Neuron (in vitro differentiated cells): ENCODE measurements around the gene ACMSD.

Experiments
- H2AFZ ChIP-seq: one replicate; pipeline ENCODE4 v1.6.1; 2013; ENCODE audit warnings: low read depth, mild to moderate bottlenecking, inconsistent platforms, low read length, moderate library complexity
- H3K27me3 ChIP-seq: one replicate; pipeline ENCODE4 v1.6.1; 2013; ENCODE audit warnings: low read length; ENCODE audit not compliant: insufficient read depth
- H3K36me3 ChIP-seq: one replicate; pipeline ENCODE4 v1.6.1; 2013; ENCODE audit warnings: low read length; ENCODE audit not compliant: insufficient read depth
- H3K4me1 ChIP-seq: one replicate; pipeline ENCODE4 v1.6.1; 2013; ENCODE audit warnings: low read length; ENCODE audit not compliant: insufficient read depth
- H3K4me3 ChIP-seq: 2 replicates; pipeline ENCODE4 v1.5.1; 2013; ENCODE audit warnings: mild to moderate bottlenecking, low read length, moderate library complexity
- H3K9me3 ChIP-seq: one replicate; pipeline ENCODE4 v1.6.1; 2013; ENCODE audit warnings: low read length

Gene ACMSD

GRCh38 chr2:134919341-134920210, 81.2 kb downstream of the ACMSD start:
- peak overlapping the region; percentile 29 for H2AFZ ChIP-seq
- peaks cover 7% of the 10 kb centered on the region for H3K36me3 ChIP-seq
- no peaks in the 10 kb centered on the region for H3K27me3 ChIP-seq
- H3K4me3 ChIP-seq, result peak overlapping the region; percentile 85
- H3K9me3 ChIP-seq, result no peaks in the 10 kb centered on the region
- peaks cover 20% of the 10 kb centered on the region for H3K4me1 ChIP-seq

- Histone ChIP-seq H3K9me3 (no peaks in the 10 kb centered on the region), H2AFZ (no peak overlapping the region), H3K36me3 (peaks cover 23% of the 10 kb centered on the region), H3K27me3 (no peaks in the 10 kb centered on the region), H3K4me3 (no peak overlapping the region), H3K4me1 (peaks cover 20% of the 10 kb centered on the region)
Observed at GRCh38 chr2:134924912-134925311, 86.5 kb downstream of the ACMSD start.

GRCh38 chr2:134926231-134926931, 88.0 kb downstream of the ACMSD start:
- H3K9me3 ChIP-seq, result no peaks in the 10 kb centered on the region
- peaks cover 8% of the 10 kb centered on the region for H3K4me1 ChIP-seq
- no peak overlapping the region for H2AFZ ChIP-seq
- no peak overlapping the region for H3K4me3 ChIP-seq
- H3K27me3 ChIP-seq, result no peaks in the 10 kb centered on the region
- peaks cover 32% of the 10 kb centered on the region for H3K36me3 ChIP-seq

- peaks cover 38% of the 10 kb centered on the region for H3K36me3 ChIP-seq
Observed at GRCh38 chr2:134927195-134927594, 88.8 kb downstream of the ACMSD start.

GRCh38 chr2:134932864-134933526, 94.6 kb downstream of the ACMSD start:
- H2AFZ ChIP-seq, result no peak overlapping the region

More at GRCh38 chr2:134927195-134927594, 88.8 kb downstream of the ACMSD start:
- peaks cover under 1% of the 10 kb centered on the region for H3K4me1 ChIP-seq
- H3K9me3 ChIP-seq, result no peaks in the 10 kb centered on the region
- no peak overlapping the region for H3K4me3 ChIP-seq
- H3K27me3 ChIP-seq, result no peaks in the 10 kb centered on the region
- H2AFZ ChIP-seq, result no peak overlapping the region

GRCh38 chr2:134933732-134934131, 95.3 kb downstream of the ACMSD start:
- H3K27me3 ChIP-seq, result no peaks in the 10 kb centered on the region
- no peaks in the 10 kb centered on the region for H3K9me3 ChIP-seq
- H2AFZ ChIP-seq, result no peak overlapping the region
- H3K4me1 ChIP-seq, result no peaks in the 10 kb centered on the region
- peaks cover 46% of the 10 kb centered on the region for H3K36me3 ChIP-seq
- H3K4me3 ChIP-seq, result no peak overlapping the region

More at GRCh38 chr2:134932864-134933526, 94.6 kb downstream of the ACMSD start:
- no peaks in the 10 kb centered on the region for H3K27me3 ChIP-seq
- no peaks in the 10 kb centered on the region for H3K9me3 ChIP-seq
- peaks cover 40% of the 10 kb centered on the region for H3K36me3 ChIP-seq
- H3K4me1 ChIP-seq, result no peaks in the 10 kb centered on the region
- no peak overlapping the region for H3K4me3 ChIP-seq

- H3K36me3 ChIP-seq, result peaks cover 50% of the 10 kb centered on the region
- H3K27me3 ChIP-seq, result no peaks in the 10 kb centered on the region
- H3K9me3 ChIP-seq, result no peaks in the 10 kb centered on the region
- H3K4me3 ChIP-seq, result no peak overlapping the region
- H2AFZ ChIP-seq, result no peak overlapping the region
- H3K4me1 ChIP-seq, result no peaks in the 10 kb centered on the region
Observed at GRCh38 chr2:134934150-134934549, 95.7 kb downstream of the ACMSD start.

GRCh38 chr2:134934641-134935040, 96.2 kb downstream of the ACMSD start:
- peaks cover 53% of the 10 kb centered on the region for H3K36me3 ChIP-seq
- H3K9me3 ChIP-seq, result no peaks in the 10 kb centered on the region
- H2AFZ ChIP-seq, result no peak overlapping the region
- no peaks in the 10 kb centered on the region for H3K4me1 ChIP-seq
- H3K27me3 ChIP-seq, result no peaks in the 10 kb centered on the region
- no peak overlapping the region for H3K4me3 ChIP-seq

GRCh38 chr2:134936691-134937090, 98.3 kb downstream of the ACMSD start:
- Histone ChIP-seq H3K4me1 (no peaks in the 10 kb centered on the region), H3K36me3 (peaks cover 60% of the 10 kb centered on the region), H3K9me3 (no peaks in the 10 kb centered on the region), H3K27me3 (no peaks in the 10 kb centered on the region), H3K4me3 (no peak overlapping the region), H2AFZ (no peak overlapping the region)

GRCh38 chr2:134943540-134943939, 105.1 kb downstream of the ACMSD start:
- H3K36me3 ChIP-seq, result peaks cover 87% of the 10 kb centered on the region
- no peak overlapping the region for H3K4me3 ChIP-seq
- H3K4me1 ChIP-seq, result no peaks in the 10 kb centered on the region
- no peaks in the 10 kb centered on the region for H3K9me3 ChIP-seq
- no peak overlapping the region for H2AFZ ChIP-seq
- H3K27me3 ChIP-seq, result no peaks in the 10 kb centered on the region

- Histone ChIP-seq H3K4me3 (no peak overlapping the region), H2AFZ (no peak overlapping the region), H3K27me3 (no peaks in the 10 kb centered on the region), H3K9me3 (no peaks in the 10 kb centered on the region), H3K36me3 (peaks cover 86% of the 10 kb centered on the region), H3K4me1 (no peaks in the 10 kb centered on the region)
Observed at GRCh38 chr2:134944975-134945374, 106.6 kb downstream of the ACMSD start.

- H3K4me3 ChIP-seq, result no peak overlapping the region
- no peak overlapping the region for H2AFZ ChIP-seq
- peaks cover 2% of the 10 kb centered on the region for H3K9me3 ChIP-seq
- peaks cover 86% of the 10 kb centered on the region for H3K36me3 ChIP-seq
- no peaks in the 10 kb centered on the region for H3K27me3 ChIP-seq
- H3K4me1 ChIP-seq, result no peaks in the 10 kb centered on the region
Observed at GRCh38 chr2:134946073-134946472, 107.7 kb downstream of the ACMSD start.
